ENCODE results near the gene CPNE4.

CPNE4 gene

DNA sequence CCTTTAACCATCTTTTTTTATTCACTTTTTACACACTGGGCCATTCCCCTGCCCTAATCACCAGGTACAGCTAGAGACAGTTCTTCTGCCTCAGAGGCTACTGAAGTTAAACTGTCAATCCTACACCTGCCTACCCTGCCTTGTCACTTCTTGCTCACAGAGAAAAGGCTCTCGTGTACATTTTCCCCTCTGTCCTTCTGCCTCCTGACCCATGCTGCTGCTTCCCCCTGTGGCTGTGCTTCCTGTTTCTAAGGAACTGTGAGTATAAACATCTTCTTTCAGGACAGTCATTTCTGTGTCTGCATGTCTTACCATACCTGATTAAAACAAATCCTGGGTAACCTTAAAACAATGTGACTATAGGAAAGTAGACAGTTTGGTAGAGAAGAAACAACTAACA, 295.6 kb downstream of the CPNE4 start:
- DNase-seq (ENCODE audit: low read depth): no peak
- no peak overlapping the region for H3K4me3 ChIP-seq (ENCODE audit: control insufficient read depth, low read depth, low read length)
- TF ChIP-seq, protein P1, sequence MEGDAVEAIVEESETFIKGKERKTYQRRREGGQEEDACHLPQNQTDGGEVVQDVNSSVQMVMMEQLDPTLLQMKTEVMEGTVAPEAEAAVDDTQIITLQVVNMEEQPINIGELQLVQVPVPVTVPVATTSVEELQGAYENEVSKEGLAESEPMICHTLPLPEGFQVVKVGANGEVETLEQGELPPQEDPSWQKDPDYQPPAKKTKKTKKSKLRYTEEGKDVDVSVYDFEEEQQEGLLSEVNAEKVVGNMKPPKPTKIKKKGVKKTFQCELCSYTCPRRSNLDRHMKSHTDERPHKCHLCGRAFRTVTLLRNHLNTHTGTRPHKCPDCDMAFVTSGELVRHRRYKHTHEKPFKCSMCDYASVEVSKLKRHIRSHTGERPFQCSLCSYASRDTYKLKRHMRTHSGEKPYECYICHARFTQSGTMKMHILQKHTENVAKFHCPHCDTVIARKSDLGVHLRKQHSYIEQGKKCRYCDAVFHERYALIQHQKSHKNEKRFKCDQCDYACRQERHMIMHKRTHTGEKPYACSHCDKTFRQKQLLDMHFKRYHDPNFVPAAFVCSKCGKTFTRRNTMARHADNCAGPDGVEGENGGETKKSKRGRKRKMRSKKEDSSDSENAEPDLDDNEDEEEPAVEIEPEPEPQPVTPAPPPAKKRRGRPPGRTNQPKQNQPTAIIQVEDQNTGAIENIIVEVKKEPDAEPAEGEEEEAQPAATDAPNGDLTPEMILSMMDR (conservative IDR thresholded peaks at IDR 0.05; ENCODE audit: control insufficient read depth, insufficient read depth, low read depth, low read length): no peak

DNA sequence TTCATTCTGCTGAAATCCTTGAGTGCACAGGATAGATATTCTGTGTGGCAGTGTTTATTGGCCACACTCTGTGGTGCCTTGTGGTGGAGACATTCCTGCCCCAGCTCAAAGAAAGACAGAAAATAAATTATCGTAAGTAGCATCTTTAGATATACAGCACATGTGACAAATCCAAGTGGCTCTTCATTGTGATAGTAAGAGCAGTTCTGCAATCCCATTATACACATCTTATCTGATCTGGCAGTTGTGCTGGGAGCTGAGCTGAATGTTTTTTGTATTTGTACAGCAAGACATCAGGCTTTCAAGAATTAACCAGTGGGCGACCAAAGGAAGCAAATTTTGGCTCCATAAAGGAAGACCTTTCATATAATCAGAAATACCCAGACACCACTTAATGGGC, 296.7 kb downstream of the CPNE4 start:
- TF ChIP-seq, protein P1 (conservative IDR thresholded peaks at IDR 0.05; ENCODE audit: control insufficient read depth, insufficient read depth, low read depth, low read length): no peak
- no peak overlapping the region for H3K4me3 ChIP-seq (ENCODE audit: control insufficient read depth, low read depth, low read length)
- no peak for DNase-seq (ENCODE audit: low read depth)

DNA sequence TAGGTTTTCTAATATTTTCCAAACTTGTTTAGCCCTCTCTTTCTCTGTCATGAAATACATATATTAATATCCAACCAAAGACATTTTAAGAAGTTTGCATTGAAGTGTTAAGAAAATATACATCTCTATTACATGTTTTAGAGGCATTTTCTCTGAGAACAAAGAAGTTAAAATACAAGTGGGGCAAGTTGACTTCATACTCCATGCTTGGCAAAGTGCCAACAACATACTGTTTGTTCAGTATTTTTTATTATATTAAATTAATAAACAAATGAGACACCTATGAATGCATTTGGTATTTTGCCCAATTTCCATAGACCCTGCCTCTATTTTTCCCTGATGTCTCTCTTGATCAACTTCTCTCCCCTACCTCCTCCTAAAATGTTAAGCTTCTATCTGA, 299.3 kb downstream of the CPNE4 start:
- H3K4me3 ChIP-seq (ENCODE audit: control insufficient read depth, low read depth, low read length): no peak overlapping the region
- DNase-seq (ENCODE audit: low read depth): no peak
- TF ChIP-seq, protein P1 (conservative IDR thresholded peaks at IDR 0.05; ENCODE audit: control insufficient read depth, insufficient read depth, low read depth, low read length): no peak

DNA sequence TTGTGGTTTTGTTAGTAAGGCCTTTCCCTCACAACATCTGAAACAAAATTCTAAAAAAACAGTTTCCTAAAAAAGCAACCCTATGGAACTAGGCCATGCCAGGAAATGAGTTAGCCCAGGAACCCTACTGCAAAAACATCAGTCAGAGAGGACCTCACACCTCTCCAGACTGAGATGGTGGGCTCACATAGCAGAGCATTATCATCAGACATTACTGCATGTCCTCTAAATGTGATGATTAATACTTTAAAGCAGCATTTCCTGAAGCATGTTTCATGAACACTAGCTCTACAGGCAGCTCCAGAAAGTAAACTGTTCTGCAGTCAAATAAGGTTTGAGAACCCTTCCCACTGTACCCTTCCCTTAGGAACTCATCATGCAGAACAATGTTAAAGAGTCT, 299.7 kb downstream of the CPNE4 start:
- DNase-seq (ENCODE audit: low read depth): peak; percentile 57
- no peak overlapping the region for H3K4me3 ChIP-seq (ENCODE audit: control insufficient read depth, low read depth, low read length)
- TF ChIP-seq, protein P1 (conservative IDR thresholded peaks at IDR 0.05; ENCODE audit: control insufficient read depth, insufficient read depth, low read depth, low read length): no peak

DNA sequence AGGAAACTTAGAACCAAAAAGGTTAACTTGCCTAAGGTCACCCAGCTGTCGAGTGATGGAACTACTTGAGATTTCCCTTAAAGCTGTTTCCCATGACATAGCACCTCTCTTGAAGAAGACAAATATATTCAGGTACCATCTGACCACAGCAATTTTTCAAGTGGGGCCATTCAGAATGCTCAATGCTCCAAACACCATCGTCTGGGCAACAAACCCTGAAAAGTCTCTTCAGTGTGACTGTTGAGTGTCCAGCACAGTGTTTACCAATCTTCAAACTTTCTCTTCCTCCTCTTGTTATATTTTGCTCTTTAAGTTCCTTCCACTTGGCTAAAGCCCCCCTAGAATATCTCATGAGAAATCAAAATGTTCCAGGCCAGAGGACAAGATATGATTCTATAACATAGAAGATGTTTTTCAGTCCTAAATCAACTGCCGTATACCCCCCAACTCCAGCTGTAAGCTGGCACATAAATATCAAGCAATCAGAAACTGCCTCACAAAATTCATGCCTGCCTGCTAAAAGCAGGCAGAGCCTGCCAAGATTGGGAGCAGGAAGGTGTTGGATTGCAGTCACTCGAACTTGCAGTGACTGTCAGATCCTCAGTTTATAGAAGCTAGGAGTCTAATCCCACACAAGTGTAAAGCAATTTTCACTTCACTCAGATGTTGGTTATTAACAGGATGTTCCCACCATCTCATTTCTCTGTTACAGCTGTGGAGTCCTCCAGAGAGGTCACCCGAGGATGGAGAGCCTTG, 301.6 kb downstream of the CPNE4 start:
- H3K4me3 ChIP-seq (ENCODE audit: control insufficient read depth, low read depth, low read length): no peak overlapping the region
- TF ChIP-seq, protein P1 (conservative IDR thresholded peaks at IDR 0.05; ENCODE audit: control insufficient read depth, insufficient read depth, low read depth, low read length): no peak
- DNase-seq (ENCODE audit: low read depth): no peak

DNA sequence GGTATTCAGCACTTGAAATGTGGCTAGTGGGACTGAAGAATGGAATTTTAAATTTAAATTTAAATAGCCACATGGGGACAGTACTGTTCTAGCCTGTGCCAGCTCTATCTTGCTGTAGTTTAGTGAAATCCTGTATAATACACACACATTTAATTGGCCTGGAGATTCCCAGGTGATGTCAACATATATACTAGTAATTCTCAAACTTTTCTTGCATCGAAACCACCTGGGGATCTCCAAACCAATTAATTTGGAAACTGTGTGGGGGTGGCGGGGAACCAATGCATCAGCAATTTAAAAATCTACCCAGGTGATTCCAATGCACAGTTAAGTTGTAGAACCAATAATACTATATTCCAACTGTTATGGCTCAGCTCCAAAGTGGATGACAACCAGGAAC, 303.1 kb downstream of the CPNE4 start:
- DNase-seq (ENCODE audit: low read depth): no peak
- TF ChIP-seq, protein P1 (conservative IDR thresholded peaks at IDR 0.05; ENCODE audit: control insufficient read depth, insufficient read depth, low read depth, low read length): no peak

More for the DNA sequence above, 303.1 kb downstream of the CPNE4 start:
- H3K4me3 ChIP-seq (ENCODE audit: control insufficient read depth, low read depth, low read length): no peak overlapping the region
